Ascending aorta (tissue), 2 donors: Measurements from ENCODE around the gene PCSK2. TPM values are rescaled to one million over a fixed set of nuclear protein-coding genes. Genes with fewer than 3 reads are reported as not detected.

Experiments used
- DNase-seq, 2 donors: peaks; one replicate each; pipeline ENCODE4 v3.0.0-alpha.2; 2019; ENCODE audit warnings: low spot score in 2 of 2
- H3K27ac ChIP-seq, 2 donors: fragments of 200-600 bp; sonication (generic); one replicate each; pipeline ENCODE4 v1.5.1; 2016 to 2017; ENCODE audit warnings: mild to moderate bottlenecking in 1 of 2
- H3K27me3 ChIP-seq: fragments of 200-600 bp; sonication (generic); one replicate; pipeline ENCODE4 v1.5.1; 2017
- H3K36me3 ChIP-seq, 2 donors: fragments of 200-600 bp; sonication (generic); one replicate each; pipeline ENCODE4 v1.5.1; 2016
- H3K4me1 ChIP-seq, 2 donors: fragments of 200-600 bp; sonication (generic); one replicate each; pipeline ENCODE4 v1.5.1; 2016 to 2017; ENCODE audit warnings: mild to moderate bottlenecking in 1 of 2
- H3K4me3 ChIP-seq, 2 donors: fragments of 200-600 bp; sonication (generic); one replicate each; pipeline ENCODE4 v1.5.1; 2016 to 2017; ENCODE audit warnings: mild to moderate bottlenecking in 1 of 2
- H3K9me3 ChIP-seq, 2 donors: fragments of 200-600 bp; sonication (generic); one replicate each; pipeline ENCODE4 v1.5.1; 2016
- intact Hi-C: fragments of 100-400 bp; cut with DNase I; formaldehyde crosslinking; loops from one replicate; pipeline ENCODE4 v1.15.1; 2023
- total RNA-seq: library from RNA; depleted of rRNA; stranded (reverse); fragments of >200 nt; gene quantifications from one replicate; pipeline ENCODE4 v1.1.0, GENCODE V29; 2016
- TF ChIP-seq, protein P1 (sequence below), 3 experiments: fragments of 200-600 bp in 2 of 3; fragments of 450-650 bp in 1 of 3; sonication (generic) in 2 of 3; IDR thresholded peaks; one replicate each; pipeline ENCODE4 v1.5.1; 2016 to 2019; ENCODE audit warnings: antibody characterized with exemption in 3 of 3, mild to moderate bottlenecking in 1 of 3, moderate library complexity in 1 of 3

PCSK2 gene
- total RNA-seq, 1 donor from 2014 or later, result not detected

DNA sequence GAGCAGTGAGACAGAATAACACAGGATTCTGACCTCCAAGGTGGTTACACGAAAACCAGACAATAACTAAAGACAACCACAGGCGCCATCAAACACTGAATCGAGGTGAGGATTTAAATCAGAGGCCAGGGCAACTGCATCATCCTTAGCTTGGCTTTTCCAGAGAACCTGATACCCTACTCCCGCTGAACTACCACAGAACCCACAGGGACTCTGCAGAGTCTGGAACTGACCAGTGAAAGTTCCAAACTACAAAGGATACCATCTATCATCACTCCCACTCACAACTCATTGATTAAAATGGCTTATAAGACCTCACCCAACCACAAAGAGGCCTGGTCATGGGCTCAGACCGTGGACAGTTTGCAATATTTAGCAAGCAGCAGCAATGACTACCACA, 219.3 kb downstream of the PCSK2 start:
- Histone ChIP-seq H3K27ac (no peak overlapping the region), H3K36me3 (no peaks in the 10 kb centered on the region), H3K9me3 (no peaks in the 10 kb centered on the region), H3K4me3 (no peak overlapping the region), H3K4me1 (no peaks in the 10 kb centered on the region), H3K27me3 (no peaks in the 10 kb centered on the region)
- intact Hi-C loops, result no loop called here
- TF ChIP-seq, protein P1, sequence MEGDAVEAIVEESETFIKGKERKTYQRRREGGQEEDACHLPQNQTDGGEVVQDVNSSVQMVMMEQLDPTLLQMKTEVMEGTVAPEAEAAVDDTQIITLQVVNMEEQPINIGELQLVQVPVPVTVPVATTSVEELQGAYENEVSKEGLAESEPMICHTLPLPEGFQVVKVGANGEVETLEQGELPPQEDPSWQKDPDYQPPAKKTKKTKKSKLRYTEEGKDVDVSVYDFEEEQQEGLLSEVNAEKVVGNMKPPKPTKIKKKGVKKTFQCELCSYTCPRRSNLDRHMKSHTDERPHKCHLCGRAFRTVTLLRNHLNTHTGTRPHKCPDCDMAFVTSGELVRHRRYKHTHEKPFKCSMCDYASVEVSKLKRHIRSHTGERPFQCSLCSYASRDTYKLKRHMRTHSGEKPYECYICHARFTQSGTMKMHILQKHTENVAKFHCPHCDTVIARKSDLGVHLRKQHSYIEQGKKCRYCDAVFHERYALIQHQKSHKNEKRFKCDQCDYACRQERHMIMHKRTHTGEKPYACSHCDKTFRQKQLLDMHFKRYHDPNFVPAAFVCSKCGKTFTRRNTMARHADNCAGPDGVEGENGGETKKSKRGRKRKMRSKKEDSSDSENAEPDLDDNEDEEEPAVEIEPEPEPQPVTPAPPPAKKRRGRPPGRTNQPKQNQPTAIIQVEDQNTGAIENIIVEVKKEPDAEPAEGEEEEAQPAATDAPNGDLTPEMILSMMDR (IDR thresholded peaks at IDR 0.05), result no peak
- DNase-seq, result no peak

- no peaks in the 10 kb centered on the region for H3K4me1 ChIP-seq
- DNase-seq, result no peak
- no peak overlapping the region for H3K4me3 ChIP-seq
- TF ChIP-seq, protein P1 (IDR thresholded peaks at IDR 0.05), result no peak
- no peaks in the 10 kb centered on the region for H3K27me3 ChIP-seq
- no peaks in the 10 kb centered on the region for H3K9me3 ChIP-seq
- intact Hi-C loops, result no loop called here
- H3K36me3 ChIP-seq, result no peaks in the 10 kb centered on the region
- H3K27ac ChIP-seq, result no peak overlapping the region
Observed at GRCh38 chr20:17448071-17448470, 221.2 kb downstream of the PCSK2 start.

DNA sequence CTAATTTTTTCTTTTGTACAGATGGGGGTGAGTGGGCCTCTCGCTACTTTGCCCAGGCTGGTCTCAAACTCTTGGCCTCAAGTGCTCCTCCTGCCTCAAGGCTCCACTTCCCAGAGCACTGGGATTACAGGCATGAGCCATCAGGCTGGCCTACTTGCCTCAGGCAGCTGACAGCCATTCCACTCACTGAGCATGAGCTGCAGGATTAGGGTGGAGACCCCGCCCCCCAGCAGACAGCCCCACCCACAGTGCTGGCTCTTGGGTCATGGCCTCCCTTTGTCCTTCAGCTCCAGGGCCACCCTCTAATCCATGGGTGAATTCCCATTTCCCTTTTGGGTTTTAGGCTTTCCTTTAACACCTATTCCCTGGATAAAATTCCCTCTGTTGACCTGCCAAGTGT, 222.2 kb downstream of the PCSK2 start:
- no peak for DNase-seq
- no peaks in the 10 kb centered on the region for H3K4me1 ChIP-seq
- H3K9me3 ChIP-seq, result no peaks in the 10 kb centered on the region
- no peak overlapping the region for H3K27ac ChIP-seq
- H3K4me3 ChIP-seq, result no peak overlapping the region
- TF ChIP-seq, protein P1 (IDR thresholded peaks at IDR 0.05), result no peak
- intact Hi-C loops, result no loop called here
- no peaks in the 10 kb centered on the region for H3K36me3 ChIP-seq
- no peaks in the 10 kb centered on the region for H3K27me3 ChIP-seq

GRCh38 chr20:17452441-17452840, 225.6 kb downstream of the PCSK2 start:
- DNase-seq, result no peak
- Histone ChIP-seq H3K27ac (no peak overlapping the region), H3K4me1 (no peaks in the 10 kb centered on the region), H3K36me3 (no peaks in the 10 kb centered on the region), H3K9me3 (no peaks in the 10 kb centered on the region), H3K27me3 (no peaks in the 10 kb centered on the region), H3K4me3 (no peak overlapping the region)
- intact Hi-C loops, result no loop called here
- TF ChIP-seq, protein P1 (IDR thresholded peaks at IDR 0.05), result no peak

DNA sequence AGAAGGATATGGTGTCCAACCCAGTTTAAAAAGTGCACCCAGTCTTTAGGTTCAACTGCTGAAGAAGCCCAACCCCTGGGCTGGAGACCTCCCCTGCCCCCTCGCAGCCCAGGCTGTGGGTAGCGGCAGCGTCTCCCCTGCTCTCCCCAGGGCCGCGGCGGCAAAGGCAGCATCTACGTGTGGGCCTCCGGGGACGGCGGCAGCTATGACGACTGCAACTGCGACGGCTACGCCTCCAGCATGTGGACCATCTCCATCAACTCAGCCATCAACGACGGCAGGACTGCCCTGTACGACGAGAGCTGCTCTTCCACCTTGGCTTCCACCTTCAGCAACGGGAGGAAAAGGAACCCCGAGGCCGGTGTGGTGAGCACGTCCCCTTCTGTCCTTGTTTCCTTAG, 226.8 kb downstream of the PCSK2 start:
- Histone ChIP-seq H3K4me1 (no peaks in the 10 kb centered on the region), H3K27me3 (no peaks in the 10 kb centered on the region), H3K27ac (no peak overlapping the region), H3K36me3 (no peaks in the 10 kb centered on the region), H3K4me3 (no peak overlapping the region), H3K9me3 (no peaks in the 10 kb centered on the region)
- intact Hi-C loops, result no loop called here
- TF ChIP-seq, protein P1 (IDR thresholded peaks at IDR 0.05), result no peak
- no peak for DNase-seq

DNA sequence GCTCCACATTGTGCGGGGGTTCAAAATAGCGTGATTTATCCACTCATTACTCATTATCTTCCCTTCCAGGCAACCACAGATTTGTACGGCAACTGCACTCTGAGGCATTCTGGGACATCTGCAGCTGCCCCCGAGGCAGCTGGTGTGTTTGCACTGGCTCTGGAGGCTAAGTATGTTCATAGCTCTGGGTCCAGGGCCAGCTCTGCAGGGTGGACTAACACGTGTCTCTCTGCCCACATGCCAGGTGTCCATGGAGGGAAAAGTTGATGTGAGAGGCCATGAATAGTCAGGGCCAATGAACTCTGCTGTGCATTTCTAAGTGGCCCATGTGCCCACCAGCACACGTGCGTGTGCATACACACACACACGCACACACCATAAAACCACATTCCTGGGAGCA, 229.4 kb downstream of the PCSK2 start:
- Histone ChIP-seq H3K36me3 (no peaks in the 10 kb centered on the region), H3K27ac (no peak overlapping the region), H3K4me3 (no peak overlapping the region), H3K27me3 (no peaks in the 10 kb centered on the region), H3K9me3 (no peaks in the 10 kb centered on the region), H3K4me1 (no peaks in the 10 kb centered on the region)
- intact Hi-C loops, result no loop called here
- TF ChIP-seq, protein P1 (IDR thresholded peaks at IDR 0.05), result no peak
- no peak for DNase-seq
